NCI-H82 treated with DMSO at 0.1 percent for 48 hours (cell line): ENCODE measurements around the gene TBC1D13.
"Not testable (repeated sequence)": the region's sequence is repeated elsewhere in the genome, so short reads cannot be mapped to it uniquely, and the experiment has no call there.

Experiments
- DNase-seq: peaks from one replicate; lab custom pipeline; 2025; ENCODE audit not compliant: unreplicated experiment; lab: John Stamatoyannopoulos, UW

The TBC1D13 gene

DNA sequence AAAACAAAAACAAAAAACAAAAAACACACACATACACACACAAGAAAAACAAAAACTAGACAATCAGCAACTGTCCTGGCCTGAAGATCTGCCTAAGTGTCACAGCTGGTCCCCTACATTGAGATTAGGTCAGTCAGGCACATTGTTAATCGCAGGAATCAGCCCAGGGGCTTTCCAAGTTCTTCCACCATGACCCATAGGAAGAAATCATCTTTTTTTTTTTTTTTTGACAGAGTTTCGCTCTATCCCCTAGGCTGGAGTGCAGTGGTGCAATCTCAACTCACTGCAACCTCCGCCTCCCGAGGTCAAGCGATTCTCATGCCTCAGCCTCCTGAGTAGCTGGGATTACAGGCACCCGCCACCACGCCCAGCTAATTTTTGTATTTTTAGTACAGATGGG, 56.1 kb downstream of the TBC1D13 start:
- not testable (repeated sequence) for DNase-seq

DNA sequence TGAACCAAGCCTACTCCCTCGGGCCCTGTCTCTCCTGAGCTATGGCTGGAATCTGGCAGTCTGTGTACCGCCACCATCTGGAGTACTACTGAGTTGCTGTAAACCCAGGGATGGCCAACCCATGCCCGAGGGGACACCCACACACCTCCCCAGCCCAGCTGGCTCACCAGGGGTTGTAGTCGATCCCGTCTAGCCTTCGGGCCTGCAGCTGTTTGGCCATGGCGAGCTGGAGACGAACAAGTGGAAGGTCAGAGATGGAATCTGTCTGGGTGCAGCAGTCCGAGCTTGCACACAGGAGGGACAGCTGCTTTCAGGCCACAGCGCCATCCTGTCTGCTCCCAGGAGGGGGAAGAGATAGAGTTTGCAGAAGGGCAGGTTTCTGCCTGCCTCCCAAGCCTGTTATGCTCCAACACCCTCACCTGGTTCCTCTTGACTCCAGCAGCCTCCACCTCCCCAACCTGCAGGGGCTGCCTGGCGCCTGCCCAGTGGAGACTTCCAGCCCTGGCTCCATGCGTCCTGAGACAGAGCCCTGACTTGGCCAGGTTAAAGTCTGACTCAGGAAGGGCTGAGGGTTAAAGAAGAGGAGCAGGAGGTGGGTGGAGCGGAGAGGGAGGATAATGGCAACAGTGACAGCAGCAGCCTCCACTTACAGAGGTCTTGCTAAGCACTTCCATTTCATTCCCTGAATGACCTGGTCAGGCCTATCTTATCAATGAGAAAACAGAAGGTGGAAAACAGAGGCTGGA, 58.3 kb downstream of the TBC1D13 start:
- DNase-seq: no peak

DNA sequence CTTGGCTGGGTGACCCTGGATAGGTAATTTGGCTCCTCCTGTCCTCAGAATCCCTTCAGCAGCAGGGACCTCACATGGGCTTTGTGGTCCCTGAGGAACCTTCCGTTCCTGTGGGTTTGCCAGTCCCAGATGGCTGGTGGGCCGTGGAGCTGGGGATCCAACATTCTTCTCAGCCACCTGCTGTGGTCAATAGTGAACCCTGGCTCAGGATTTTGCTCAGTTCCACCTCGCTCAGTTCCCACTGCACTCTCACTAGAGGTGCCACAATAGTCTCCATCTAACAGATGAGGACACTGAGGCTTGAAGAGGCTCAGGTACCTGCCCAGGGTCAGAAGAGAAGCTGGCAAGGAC, 59.6 kb downstream of the TBC1D13 start:
- no peak for DNase-seq

DNA sequence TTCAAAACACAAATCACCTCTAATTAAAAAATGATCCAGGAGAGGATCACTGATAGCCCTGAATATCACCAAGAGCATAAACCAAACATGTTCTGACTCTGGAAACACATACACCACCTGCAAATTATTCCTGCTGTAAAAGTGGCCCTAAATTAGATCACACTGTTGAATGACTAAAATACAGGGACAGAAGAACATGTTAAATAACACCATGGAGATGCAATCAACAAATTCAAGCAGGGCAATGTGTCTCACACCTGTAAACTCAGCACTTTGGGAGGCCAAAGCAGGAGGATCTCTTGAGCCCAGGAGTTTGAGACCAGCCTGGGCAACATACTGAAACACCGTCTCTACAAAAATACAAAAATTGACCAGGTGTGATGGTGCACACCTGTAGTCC, 60.8 kb downstream of the TBC1D13 start:
- no peak for DNase-seq

DNA sequence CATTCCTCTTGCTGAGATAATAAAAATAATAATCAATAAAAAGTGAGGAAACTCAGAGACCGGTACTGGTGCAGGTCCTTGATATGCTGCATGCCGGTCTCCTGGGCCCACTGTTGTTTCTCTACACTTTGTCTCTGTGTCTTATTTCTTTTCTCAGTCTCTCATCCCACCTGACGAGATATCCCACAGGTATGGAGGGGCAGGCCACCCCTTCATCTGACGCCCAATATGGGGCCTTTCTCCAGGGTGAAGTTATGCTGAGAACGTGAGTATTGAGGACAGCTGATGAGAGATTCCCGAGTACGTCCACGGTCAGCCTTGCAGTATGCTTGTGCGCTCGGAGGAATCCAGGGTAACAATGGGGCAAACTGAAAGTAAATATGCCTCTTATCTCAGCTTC, 64.0 kb downstream of the TBC1D13 start:
- DNase-seq: not testable (repeated sequence)

DNA sequence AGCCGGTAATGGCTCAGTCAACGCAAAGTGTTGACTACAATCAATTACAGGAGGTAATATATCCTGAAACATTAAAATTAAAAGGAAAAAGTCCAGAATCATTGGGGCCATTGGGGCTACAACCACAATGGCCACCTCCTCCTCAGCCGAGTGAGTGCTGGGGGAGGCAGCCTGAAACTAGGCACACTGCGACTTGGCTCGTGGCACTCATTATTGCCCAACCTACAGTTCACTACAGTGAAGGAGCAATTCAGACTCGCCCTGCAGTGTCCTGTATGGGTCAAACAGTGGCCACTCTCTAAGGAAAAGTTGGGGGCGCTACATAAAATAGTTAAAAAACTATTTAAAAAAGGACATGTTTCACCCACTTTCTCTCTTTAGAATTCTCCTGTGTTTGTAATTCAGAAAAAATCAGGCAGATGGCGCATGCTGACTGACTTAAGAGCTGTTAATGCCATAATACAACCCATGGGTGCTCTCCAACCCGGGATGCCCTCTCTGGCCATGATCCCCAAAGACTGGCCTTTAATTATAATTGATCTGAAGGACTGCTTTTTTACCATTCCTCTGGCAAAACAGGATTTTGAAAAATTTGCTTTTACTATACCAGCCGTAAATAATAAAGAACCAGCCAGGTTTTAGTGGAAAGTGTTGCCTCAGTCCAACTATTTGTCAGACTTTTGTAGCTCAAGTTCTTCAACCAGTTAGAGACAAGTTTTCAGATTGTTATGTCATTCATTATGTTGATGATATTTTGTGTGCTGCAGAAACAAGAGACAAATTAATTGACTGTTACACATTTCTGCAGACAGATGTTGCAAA, 64.9 kb downstream of the TBC1D13 start:
- peak; percentile 14 for DNase-seq

DNA sequence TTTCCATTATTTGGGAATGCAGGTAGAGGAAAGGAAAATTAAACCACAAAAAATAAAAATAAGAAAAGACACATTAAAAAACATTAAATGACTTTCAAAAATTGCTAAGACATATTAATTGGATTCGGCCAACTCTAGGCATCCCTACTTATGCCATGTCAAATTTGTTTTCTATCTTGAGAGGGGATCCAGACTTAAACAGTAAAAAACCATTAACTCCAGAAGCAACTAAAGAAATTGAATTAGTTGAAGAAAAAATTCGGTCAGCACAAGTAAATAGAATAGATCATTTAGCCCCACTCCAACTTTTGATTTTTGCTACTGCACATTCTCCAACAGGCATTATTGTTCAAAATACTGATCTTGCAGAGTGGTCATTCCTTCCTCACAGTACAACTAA, 65.6 kb downstream of the TBC1D13 start:
- not testable (repeated sequence) for DNase-seq

DNA sequence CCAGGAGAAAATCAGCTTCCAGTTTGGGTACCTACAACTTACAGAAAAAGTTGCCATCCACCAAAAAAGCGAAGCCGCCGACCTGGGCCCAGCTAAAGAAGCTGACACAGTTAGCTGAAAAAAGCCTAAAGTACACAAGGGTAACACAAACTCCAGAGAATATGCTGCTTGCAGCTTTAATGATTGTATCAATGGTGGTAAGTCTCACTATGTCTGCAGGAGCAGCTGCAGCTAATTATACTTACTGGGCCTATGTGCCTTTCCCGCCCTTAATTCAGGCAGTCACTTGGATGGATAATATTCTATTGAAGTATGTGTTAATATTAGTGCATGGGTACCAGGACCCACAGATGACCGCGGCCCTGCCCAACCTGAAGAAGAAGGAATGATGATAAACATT, 67.4 kb downstream of the TBC1D13 start:
- not testable (repeated sequence) for DNase-seq

DNA sequence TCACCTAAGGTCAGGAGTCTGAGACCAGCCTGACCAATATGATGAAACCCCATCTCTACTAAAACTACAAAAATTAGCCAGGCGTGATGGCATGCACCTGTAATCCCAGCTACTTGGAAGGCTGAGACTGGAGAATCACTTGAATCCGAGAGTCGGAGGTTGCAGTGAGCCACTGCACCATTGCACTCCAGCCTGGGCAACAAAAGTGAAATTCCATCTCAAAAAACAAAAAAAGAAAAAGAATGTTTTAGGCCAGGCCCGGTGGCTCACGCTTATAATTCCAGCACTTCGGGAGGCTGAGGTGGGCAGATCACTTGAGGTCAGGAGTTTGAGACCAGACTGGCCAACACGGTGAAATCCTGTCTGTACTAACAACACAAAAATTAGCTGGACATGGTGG, 71.4 kb downstream of the TBC1D13 start:
- DNase-seq: not testable (repeated sequence)
